ENCODE measurements around the gene PRKN. TPM values are rescaled to one million over a fixed set of nuclear protein-coding genes. Genes with fewer than 3 reads are reported as not detected.

PRKN gene
- total and polyA plus RNA-seq, 2 experiments from 2014 or later: 0.10 to 0.84 TPM

DNA sequence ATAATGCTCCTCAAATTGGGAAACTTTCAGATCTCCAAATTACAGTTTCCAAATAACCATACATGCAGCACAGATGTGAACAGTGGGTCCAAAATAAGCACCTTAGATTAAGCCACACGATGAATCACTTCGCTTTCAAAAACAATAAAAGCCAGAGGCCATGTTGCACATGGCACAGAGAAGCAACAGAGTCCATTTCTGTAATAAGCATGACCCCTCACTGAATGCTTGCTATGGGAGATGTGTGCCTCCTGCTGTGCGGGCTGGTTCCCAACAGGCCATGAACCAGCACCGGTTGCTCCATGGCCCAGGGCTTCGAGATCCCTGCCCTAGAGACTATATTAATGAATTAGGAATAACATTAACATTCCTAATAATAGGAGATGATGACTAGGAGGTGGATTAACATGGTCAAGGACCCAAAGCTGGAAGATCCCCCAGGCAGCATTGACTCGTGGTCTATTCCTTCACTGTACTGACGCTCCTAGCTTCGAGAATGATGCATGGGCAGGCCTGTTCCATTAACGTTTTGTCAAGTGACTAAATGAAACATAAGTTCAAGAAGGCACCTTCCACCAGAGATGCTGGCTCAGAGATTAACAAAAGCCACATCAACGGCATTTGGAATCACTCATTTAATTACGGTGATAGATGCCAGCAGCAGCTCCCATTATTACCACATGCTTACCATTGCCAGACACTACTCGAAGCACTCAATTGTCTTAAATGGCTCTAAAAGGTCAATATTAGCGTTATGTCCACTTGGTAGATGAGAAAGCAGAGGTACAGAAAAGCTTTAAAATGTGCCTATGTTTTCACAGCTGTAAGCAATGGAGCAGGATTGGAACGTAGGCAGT is 983.1 kb downstream of the PRKN start:
- no peak overlapping the region for H2AFZ ChIP-seq
- no peak for TF ChIP-seq STAT1 (IDR thresholded peaks at IDR 0.05; ENCODE audit: unreplicated experiment)
- no peak for TF ChIP-seq CTCF (conservative IDR thresholded peaks at IDR 0.05; ENCODE audit: low read depth in 2 of 2)

DNA sequence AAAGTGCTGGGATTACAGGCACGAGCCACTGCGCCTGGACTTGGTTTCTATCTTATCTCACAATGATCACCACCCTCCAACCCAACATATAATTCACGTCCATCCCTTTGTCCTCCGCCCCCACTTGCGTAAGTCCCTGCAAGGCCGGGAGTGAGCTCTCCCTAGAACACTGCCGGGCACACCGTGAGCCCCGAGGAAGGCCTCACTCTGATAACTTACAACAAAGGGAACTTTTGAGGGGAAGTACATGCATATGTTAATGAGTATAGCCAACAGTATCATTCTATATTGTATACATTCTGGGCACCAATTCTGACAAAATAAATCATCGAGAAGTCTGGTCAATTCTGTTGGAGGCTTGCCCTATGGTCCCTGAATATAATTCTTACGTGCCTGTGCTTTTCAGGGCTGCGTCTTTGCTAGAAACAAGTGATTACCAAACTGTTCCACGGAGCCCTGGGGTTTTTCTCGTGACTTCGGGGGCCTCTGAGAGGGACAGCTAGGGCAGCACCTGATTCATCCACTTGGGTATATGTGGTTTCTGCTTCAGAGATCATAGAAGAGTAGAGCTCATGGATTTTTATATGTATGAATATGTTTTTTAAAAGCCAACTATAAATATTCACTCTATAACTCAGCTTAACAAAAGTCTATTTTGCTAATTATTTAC is 983.9 kb downstream of the PRKN start:
- Mint-ChIP-seq H3K36me3 (ENCODE audit: low read depth) (0 out of 3 replicates have a peak, but pooled peaks cover 2% of the 10 kb centered on the region), H3K27me3 (ENCODE audit: insufficient read depth, low read depth, poor library complexity) (peaks cover 2% of the 10 kb centered on the region), H3K4me1 (no peaks in the 10 kb centered on the region; the same call in 2 of the 3 replicates), H3K4me3 (no peak overlapping the region), H3K9me3 (peaks cover 4% of the 10 kb centered on the region; the same call in 2 of the 3 replicates), H3K27ac (no peak overlapping the region)
- no peaks in the 10 kb centered on the region for H3K36me3 ChIP-seq (ENCODE audit: insufficient read depth)
- no peak for DNase-seq (ENCODE audit: low spot score)
- no peak overlapping the region for H3K4me3 ChIP-seq
- H3K4me2 ChIP-seq: no peak overlapping the region
- H2AFZ ChIP-seq: no peak overlapping the region
- no peaks in the 10 kb centered on the region for H3F3A ChIP-seq (replicated peaks; ENCODE audit: low read depth)
- no peaks in the 10 kb centered on the region for H3K27me3 ChIP-seq (ENCODE audit: insufficient read depth)
- no peaks in the 10 kb centered on the region for H3K4me1 ChIP-seq (ENCODE audit: insufficient read depth)
- no peaks in the 10 kb centered on the region for H3K79me2 ChIP-seq (replicated peaks; ENCODE audit: insufficient read depth)
- ATAC-seq: no peak
- H3K27ac ChIP-seq (ENCODE audit: low read depth): no peak overlapping the region
- H4K20me1 ChIP-seq (replicated peaks; ENCODE audit: insufficient read depth): no peaks in the 10 kb centered on the region
- H3K9me2 ChIP-seq (ENCODE audit: insufficient read depth): no peaks in the 10 kb centered on the region
- TF ChIP-seq JUNB (IDR thresholded peaks at IDR 0.05; ENCODE audit: unreplicated experiment) (no peak), ZNF331 (CRISPR knock-in tag; IDR thresholded peaks at IDR 0.05; ENCODE audit: low read depth) (no peak), CREB1 (CRISPR knock-in tag; IDR thresholded peaks at IDR 0.05; ENCODE audit: low read depth) (no peak), NANOG (IDR thresholded peaks at IDR 0.05; ENCODE audit: borderline replicate concordance) (no peak), POLR2AphosphoS5 (IDR thresholded peaks at IDR 0.05; ENCODE audit: low read depth) (no peak), REST (IDR thresholded peaks at IDR 0.05; ENCODE audit: unreplicated experiment) (no peak), EZH2 (IDR thresholded peaks at IDR 0.05; ENCODE audit: low read depth, unreplicated experiment) (no peak), STAT1 (IDR thresholded peaks at IDR 0.05; ENCODE audit: unreplicated experiment) (no peak), ZNF114 (CRISPR knock-in tag; IDR thresholded peaks at IDR 0.05) (no peak), CTCF (conservative IDR thresholded peaks at IDR 0.05; ENCODE audit: low read depth in 2 of 2) (no peak)
- TF ChIP-seq, protein P1, sequence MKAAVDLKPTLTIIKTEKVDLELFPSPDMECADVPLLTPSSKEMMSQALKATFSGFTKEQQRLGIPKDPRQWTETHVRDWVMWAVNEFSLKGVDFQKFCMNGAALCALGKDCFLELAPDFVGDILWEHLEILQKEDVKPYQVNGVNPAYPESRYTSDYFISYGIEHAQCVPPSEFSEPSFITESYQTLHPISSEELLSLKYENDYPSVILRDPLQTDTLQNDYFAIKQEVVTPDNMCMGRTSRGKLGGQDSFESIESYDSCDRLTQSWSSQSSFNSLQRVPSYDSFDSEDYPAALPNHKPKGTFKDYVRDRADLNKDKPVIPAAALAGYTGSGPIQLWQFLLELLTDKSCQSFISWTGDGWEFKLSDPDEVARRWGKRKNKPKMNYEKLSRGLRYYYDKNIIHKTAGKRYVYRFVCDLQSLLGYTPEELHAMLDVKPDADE (IDR thresholded peaks at IDR 0.05): no peak

More for the DNA sequence above, 983.1 kb downstream of the PRKN start:
- Histone ChIP-seq H3K4me1 (ENCODE audit: insufficient read depth) (no peaks in the 10 kb centered on the region), H3F3A (replicated peaks; ENCODE audit: low read depth) (no peaks in the 10 kb centered on the region), H3K27ac (ENCODE audit: low read depth) (no peak overlapping the region), H4K20me1 (replicated peaks; ENCODE audit: insufficient read depth) (no peaks in the 10 kb centered on the region), H3K4me2 (no peak overlapping the region), H3K9me2 (ENCODE audit: insufficient read depth) (no peaks in the 10 kb centered on the region), H3K4me3 (no peak overlapping the region), H3K27me3 (ENCODE audit: insufficient read depth) (no peaks in the 10 kb centered on the region), H3K36me3 (ENCODE audit: insufficient read depth) (no peaks in the 10 kb centered on the region), H3K79me2 (replicated peaks; ENCODE audit: insufficient read depth) (no peaks in the 10 kb centered on the region)
- no peak for DNase-seq (ENCODE audit: low spot score)
- 0 out of 3 replicates have a peak, but pooled peaks cover 2% of the 10 kb centered on the region for H3K36me3 Mint-ChIP-seq (ENCODE audit: low read depth)
- H3K27ac Mint-ChIP-seq: no peak overlapping the region
- no peak for ATAC-seq
- H3K4me1 Mint-ChIP-seq: no peaks in the 10 kb centered on the region; the same call in 2 of the 3 replicates
- no peak overlapping the region for H3K4me3 Mint-ChIP-seq
- peaks cover 4% of the 10 kb centered on the region; the same call in 2 of the 3 replicates for H3K9me3 Mint-ChIP-seq
- H3K27me3 Mint-ChIP-seq (ENCODE audit: insufficient read depth, low read depth, poor library complexity): peaks cover 2% of the 10 kb centered on the region

Measured in GM23338 (cell line).